GM12878 (cell line): ENCODE measurements around the gene MSTN. TPM values are rescaled to one million over a fixed set of nuclear protein-coding genes. Genes with fewer than 3 reads are reported as not detected.

Source experiments
- ATAC-seq: fragments of 200-7000 bp; cut with Tn5 transposase; 3 replicates; pipeline ENCODE4 v1.9.1; 2020; ENCODE audit warnings: mild to moderate bottlenecking, moderate library complexity
- BruUV-seq: library from RNA; stranded (reverse); fragments of 400-500 nt; replicated peaks from 2 replicates; lab custom pipeline; 2021; lab: Mats Ljungman, UMichigan
- CTCF ChIA-PET: fragments of 300-600 bp; sonication (Branson Sonifier 250); formaldehyde crosslinking; extraction: SDS; loops from one replicate; lab custom pipeline; 2021; ENCODE audit warnings: inconsistent platforms; lab: Yijun Ruan, JAX
- POLR2A ChIA-PET: fragments of 350-600 bp; formaldehyde crosslinking; extraction: SDS; loops from one replicate; lab custom pipeline; 2021; ENCODE audit warnings: inconsistent platforms; lab: Charles Lee
- RAD21 ChIA-PET: fragments of 300-600 bp; sonication (Branson Sonifier 250); formaldehyde crosslinking; loops from one replicate; lab custom pipeline; 2023; ENCODE audit warnings: antibody characterized with exemption; ENCODE audit not compliant: unreplicated experiment; lab: Charles Lee
- SMC1A ChIA-PET: fragments of 300-600 bp; sonication (Branson Sonifier 250); formaldehyde crosslinking; loops from one replicate; lab custom pipeline; 2023; ENCODE audit not compliant: unreplicated experiment, uncharacterized antibody; lab: Charles Lee
- DNase-seq: peaks from one replicate; pipeline ENCODE4 v3.0.0-alpha.2; 2011; ENCODE audit warnings: low read depth, low spot score
- FAIRE-seq: peaks from 3 replicates; lab custom pipeline; 2011; peaks lifted over from hg19 to GRCh38; lab: Jason Lieb, UNC
- H2AFZ ChIP-seq: 2 replicates; pipeline ENCODE4 v1.6.0; 2011; ENCODE audit warnings: low read depth, low read length, control low read depth; ENCODE audit not compliant: control insufficient read depth
- H3K27ac ChIP-seq: 2 replicates; pipeline ENCODE4 v1.5.1; 2011; ENCODE audit warnings: control low read depth; ENCODE audit not compliant: control insufficient read depth, insufficient read depth
- H3K27me3 ChIP-seq, 2 experiments: replicated peaks in 1 of 2; 2 replicates each; pipeline versions ENCODE4 v1.6.0 to v1.6.1; 2011; ENCODE audit warnings: low read length in 1 of 2; ENCODE audit not compliant: control insufficient read depth in 2 of 2, insufficient read depth in 2 of 2
- H3K36me3 ChIP-seq, 2 experiments: 2 replicates each; pipeline ENCODE4 v1.5.1; 2011; ENCODE audit warnings: low read length in 1 of 2; ENCODE audit not compliant: control insufficient read depth in 2 of 2, insufficient read depth in 2 of 2
- H3K4me1 ChIP-seq: 2 replicates; pipeline ENCODE4 v1.6.1; 2011; ENCODE audit warnings: mild to moderate bottlenecking, low read length, moderate library complexity, mixed read lengths; ENCODE audit not compliant: control insufficient read depth, insufficient read depth
- H3K4me2 ChIP-seq: 2 replicates; pipeline ENCODE4 v1.6.0; 2011; ENCODE audit warnings: control low read depth; ENCODE audit not compliant: control insufficient read depth, insufficient read depth
- H3K4me3 ChIP-seq: fragments of 200-600 bp; sonication (generic); 2 replicates; pipeline ENCODE4 v1.5.1; 2016
- H3K79me2 ChIP-seq: 2 replicates; pipeline ENCODE4 v1.6.0; 2011; ENCODE audit warnings: low read length; ENCODE audit not compliant: control insufficient read depth, insufficient read depth
- H3K9ac ChIP-seq: 2 replicates; pipeline ENCODE4 v1.8.0; 2011; ENCODE audit warnings: low read length, control low read depth, mixed read lengths; ENCODE audit not compliant: control insufficient read depth, insufficient read depth
- H3K9me3 ChIP-seq: replicated peaks from 3 replicates; pipeline ENCODE4 v1.5.1; 2011; ENCODE audit warnings: mild to moderate bottlenecking, low read length; ENCODE audit not compliant: control insufficient read depth, insufficient read depth
- H4K20me1 ChIP-seq: 2 replicates; pipeline ENCODE4 v1.6.0; 2011; ENCODE audit not compliant: control insufficient read depth, insufficient read depth
- CBX5 ChIP-seq: sonication (generic); IDR thresholded peaks from 2 replicates; pipeline ENCODE4 v1.6.1; 2016; ENCODE audit warnings: low read depth, moderate library complexity, mild to moderate bottlenecking, inconsistent platforms
- IKZF1 ChIP-seq: fragments of 450-650 bp; conservative IDR thresholded peaks from 2 replicates; pipeline ENCODE4 v1.6.1; 2017; ENCODE audit warnings: antibody characterized with exemption, mild to moderate bottlenecking
- JUNB ChIP-seq: IDR thresholded peaks from 2 replicates; pipeline ENCODE4 v1.6.1; 2016; ENCODE audit warnings: antibody characterized with exemption, mild to moderate bottlenecking
- POU2F2 ChIP-seq: IDR thresholded peaks from 3 replicates; pipeline ENCODE4 v1.6.1; 2011; ENCODE audit warnings: low read depth, mild to moderate bottlenecking, low read length, borderline replicate concordance
- RFX5 ChIP-seq: IDR thresholded peaks from 2 replicates; pipeline ENCODE4 v1.6.1; 2011; ENCODE audit warnings: low read depth, low read length, improper control_type of control experiment
- YY1 ChIP-seq: IDR thresholded peaks from 2 replicates; pipeline ENCODE4 v1.6.1; 2011; ENCODE audit warnings: low read depth, mild to moderate bottlenecking, low read length
- WGBS: methylation state at CpG from one replicate; pipeline ENCODE4 v1.1.6; 2016; ENCODE audit warnings: low lambda C conversion rate; ENCODE audit not compliant: insufficient replicate concordance, insufficient coverage; ENCODE audit errors: missing lambda C conversion rate; 5-methylcytosine and 5-hydroxymethylcytosine counted together
- in situ Hi-C: fragments of 300-500 bp; cut with MboI; formaldehyde crosslinking; loops from 9 replicates; pipeline ENCODE4 v1.14.3; 2018; ENCODE audit warnings: mixed read lengths
- intact Hi-C: fragments of 100-400 bp; cut with micrococcal nuclease; formaldehyde crosslinking; loops from one replicate; pipeline ENCODE4 v1.14.2; 2022; ENCODE audit not compliant: unreplicated experiment
- polyA plus RNA-seq, 11 experiments: library from polyadenylated mRNA; depleted of rRNA in 4 of 11; unstranded in 6 of 11; stranded (reverse) in 5 of 11; fragments of >200 nt; fragmentation: Nextera tagmentation in 4 of 11; fragmentation: Illumina TruSeq in 1 of 11; extraction: Ambion mirVana in 4 of 11; extraction: Trizol in 1 of 11; gene quantifications; 1 replicate in 1 of 11; 2 replicates in 10 of 11; pipeline versions ENCODE4 v1.2.1 to v1.2.3, GENCODE V29; 2011 to 2016; ENCODE audit warnings: inconsistent platforms in 2 of 11, missing spikeins in 2 of 11, low read depth in 1 of 11
- total RNA-seq, 4 experiments: library from RNA; depleted of rRNA in 3 of 4; stranded (reverse); fragments of >200 nt in 3 of 4; fragmentation: Illumina TruSeq in 1 of 4; extraction: Trizol in 1 of 4; gene quantifications; 2 replicates each; pipeline versions ENCODE4 v1.2.1 to v1.2.3, GENCODE V29; 2013 to 2021
- TF ChIP-seq, protein P1 (sequence below): fragments of 450-650 bp; IDR thresholded peaks from 2 replicates; pipeline ENCODE4 v1.6.1; 2017; ENCODE audit warnings: antibody characterized with exemption, mild to moderate bottlenecking, moderate library complexity
- TF ChIP-seq, protein P2 (sequence below): fragments of 450-650 bp; IDR thresholded peaks from 2 replicates; pipeline ENCODE4 v1.6.1; 2017; ENCODE audit warnings: mild to moderate bottlenecking

The MSTN gene
- total and polyA plus RNA-seq, 10 of the 15 experiments (the other 5 are each of a cell fraction or from before 2014, with no cell fraction given): 0.04 to 0.33 (median 0.10) TPM; not detected in 7

GRCh38 chr2:190044866-190045265, 17.7 kb downstream of the MSTN start:
- WGBS: 57% methylated on average over 2 of the region's 2 CpGs
- Histone ChIP-seq H3K9me3 (no peaks in the 10 kb centered on the region), H3K4me3 (no peak overlapping the region), H2AFZ (no peak overlapping the region), H3K36me3 (no peaks in the 10 kb centered on the region), H3K27ac (no peak overlapping the region), H3K4me2 (no peak overlapping the region), H3K9ac (no peak overlapping the region), H3K4me1 (no peaks in the 10 kb centered on the region)
- RAD21 ChIA-PET: no interaction called here
- SMC1A ChIA-PET: interaction anchor here (1.2 kb wide), 1 partner anchor 14 kb away, joined by 3 read pairs; no protein-coding TSS in a partner anchor
- no peak for ATAC-seq
- intact Hi-C loops: no loop called here
- in situ Hi-C loops: no loop called here
- no TSS peak for BruUV-seq
- DNase-seq: no peak
- CTCF ChIA-PET: interaction anchor here (0.9 kb wide), 1 partner anchor 246 kb away, joined by 3 read pairs; no protein-coding TSS in a partner anchor
- FAIRE-seq: no peak
- TF ChIP-seq POU2F2 (no peak), YY1 (no peak), RFX5 (no peak), CBX5 (no peak), JUNB (no peak), IKZF1 (no peak)
- TF ChIP-seq, protein P1, sequence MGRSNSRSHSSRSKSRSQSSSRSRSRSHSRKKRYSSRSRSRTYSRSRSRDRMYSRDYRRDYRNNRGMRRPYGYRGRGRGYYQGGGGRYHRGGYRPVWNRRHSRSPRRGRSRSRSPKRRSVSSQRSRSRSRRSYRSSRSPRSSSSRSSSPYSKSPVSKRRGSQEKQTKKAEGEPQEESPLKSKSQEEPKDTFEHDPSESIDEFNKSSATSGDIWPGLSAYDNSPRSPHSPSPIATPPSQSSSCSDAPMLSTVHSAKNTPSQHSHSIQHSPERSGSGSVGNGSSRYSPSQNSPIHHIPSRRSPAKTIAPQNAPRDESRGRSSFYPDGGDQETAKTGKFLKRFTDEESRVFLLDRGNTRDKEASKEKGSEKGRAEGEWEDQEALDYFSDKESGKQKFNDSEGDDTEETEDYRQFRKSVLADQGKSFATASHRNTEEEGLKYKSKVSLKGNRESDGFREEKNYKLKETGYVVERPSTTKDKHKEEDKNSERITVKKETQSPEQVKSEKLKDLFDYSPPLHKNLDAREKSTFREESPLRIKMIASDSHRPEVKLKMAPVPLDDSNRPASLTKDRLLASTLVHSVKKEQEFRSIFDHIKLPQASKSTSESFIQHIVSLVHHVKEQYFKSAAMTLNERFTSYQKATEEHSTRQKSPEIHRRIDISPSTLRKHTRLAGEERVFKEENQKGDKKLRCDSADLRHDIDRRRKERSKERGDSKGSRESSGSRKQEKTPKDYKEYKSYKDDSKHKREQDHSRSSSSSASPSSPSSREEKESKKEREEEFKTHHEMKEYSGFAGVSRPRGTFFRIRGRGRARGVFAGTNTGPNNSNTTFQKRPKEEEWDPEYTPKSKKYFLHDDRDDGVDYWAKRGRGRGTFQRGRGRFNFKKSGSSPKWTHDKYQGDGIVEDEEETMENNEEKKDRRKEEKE: no peak
- TF ChIP-seq, protein P2, sequence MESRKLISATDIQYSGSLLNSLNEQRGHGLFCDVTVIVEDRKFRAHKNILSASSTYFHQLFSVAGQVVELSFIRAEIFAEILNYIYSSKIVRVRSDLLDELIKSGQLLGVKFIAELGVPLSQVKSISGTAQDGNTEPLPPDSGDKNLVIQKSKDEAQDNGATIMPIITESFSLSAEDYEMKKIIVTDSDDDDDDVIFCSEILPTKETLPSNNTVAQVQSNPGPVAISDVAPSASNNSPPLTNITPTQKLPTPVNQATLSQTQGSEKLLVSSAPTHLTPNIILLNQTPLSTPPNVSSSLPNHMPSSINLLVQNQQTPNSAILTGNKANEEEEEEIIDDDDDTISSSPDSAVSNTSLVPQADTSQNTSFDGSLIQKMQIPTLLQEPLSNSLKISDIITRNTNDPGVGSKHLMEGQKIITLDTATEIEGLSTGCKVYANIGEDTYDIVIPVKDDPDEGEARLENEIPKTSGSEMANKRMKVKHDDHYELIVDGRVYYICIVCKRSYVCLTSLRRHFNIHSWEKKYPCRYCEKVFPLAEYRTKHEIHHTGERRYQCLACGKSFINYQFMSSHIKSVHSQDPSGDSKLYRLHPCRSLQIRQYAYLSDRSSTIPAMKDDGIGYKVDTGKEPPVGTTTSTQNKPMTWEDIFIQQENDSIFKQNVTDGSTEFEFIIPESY: no peak
- TF ChIP-seq, all 136 proteins: peak for 0
- POLR2A ChIA-PET: no interaction called here
- Histone ChIP-seq H3K27me3 (no peaks in the 10 kb centered on the region), H4K20me1 (no peaks in the 10 kb centered on the region), H3K79me2 (no peaks in the 10 kb centered on the region)
